ENCODE measurements around the gene CHRM4. TPM values are rescaled to one million over a fixed set of nuclear protein-coding genes. Genes with fewer than 3 reads are reported as not detected.

Gene CHRM4
- total and polyA plus RNA-seq, 2 of the 13 experiments (the other 11 are each of a cell fraction or from before 2014, with no cell fraction given), result 0.13 to 0.21 TPM

DNA sequence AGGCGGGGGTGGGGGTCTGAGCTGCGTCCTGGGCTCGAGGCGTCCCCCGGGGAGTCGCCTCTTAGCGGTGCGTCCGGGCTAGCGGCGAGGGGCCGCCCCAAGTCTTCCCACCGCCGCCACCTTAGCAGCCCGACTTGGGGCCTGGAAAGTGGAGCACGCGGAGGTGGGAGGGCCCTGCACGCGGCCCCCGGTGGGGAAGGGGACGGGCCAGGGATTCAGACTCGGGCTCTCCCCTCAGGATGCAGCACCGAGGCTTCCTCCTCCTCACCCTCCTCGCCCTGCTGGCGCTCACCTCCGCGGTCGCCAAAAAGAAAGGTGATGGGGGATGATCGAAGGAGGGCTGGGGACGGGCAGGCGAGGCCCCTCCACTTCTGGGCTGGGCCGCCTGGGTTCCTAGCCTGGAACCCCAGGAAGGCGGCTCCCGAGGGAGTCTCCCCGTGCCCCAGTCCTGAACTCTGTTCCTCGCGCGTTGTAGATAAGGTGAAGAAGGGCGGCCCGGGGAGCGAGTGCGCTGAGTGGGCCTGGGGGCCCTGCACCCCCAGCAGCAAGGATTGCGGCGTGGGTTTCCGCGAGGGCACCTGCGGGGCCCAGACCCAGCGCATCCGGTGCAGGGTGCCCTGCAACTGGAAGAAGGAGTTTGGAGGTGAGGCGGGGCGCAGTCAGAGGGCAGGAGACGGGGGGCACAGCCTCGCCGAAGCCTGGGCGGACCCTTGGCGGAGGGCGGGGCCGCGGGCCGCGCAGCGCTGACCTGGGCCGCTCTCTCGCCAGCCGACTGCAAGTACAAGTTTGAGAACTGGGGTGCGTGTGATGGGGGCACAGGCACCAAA, 9.5 kb downstream of the CHRM4 start (continued):
- no peak for TF ChIP-seq ZNF121 (CRISPR knock-in tag; IDR thresholded peaks at IDR 0.05)
- no peak for TF ChIP-seq ZNF672 (CRISPR knock-in tag; IDR thresholded peaks at IDR 0.05)
- no peak for TF ChIP-seq ZNF430 (CRISPR knock-in tag; IDR thresholded peaks at IDR 0.05)
- TF ChIP-seq ERF (CRISPR knock-in tag; IDR thresholded peaks at IDR 0.05), result no peak
- peak; percentile 48; the same call in 1 of the 2 replicates for TF ChIP-seq KDM5B (CRISPR knock-in tag; IDR thresholded peaks at IDR 0.05; ENCODE audit: borderline replicate concordance)
- no peak for TF ChIP-seq TOPORS (CRISPR knock-in tag; IDR thresholded peaks at IDR 0.05)
- TF ChIP-seq WIZ (CRISPR knock-in tag; IDR thresholded peaks at IDR 0.05), result no peak
- TF ChIP-seq, protein P1, sequence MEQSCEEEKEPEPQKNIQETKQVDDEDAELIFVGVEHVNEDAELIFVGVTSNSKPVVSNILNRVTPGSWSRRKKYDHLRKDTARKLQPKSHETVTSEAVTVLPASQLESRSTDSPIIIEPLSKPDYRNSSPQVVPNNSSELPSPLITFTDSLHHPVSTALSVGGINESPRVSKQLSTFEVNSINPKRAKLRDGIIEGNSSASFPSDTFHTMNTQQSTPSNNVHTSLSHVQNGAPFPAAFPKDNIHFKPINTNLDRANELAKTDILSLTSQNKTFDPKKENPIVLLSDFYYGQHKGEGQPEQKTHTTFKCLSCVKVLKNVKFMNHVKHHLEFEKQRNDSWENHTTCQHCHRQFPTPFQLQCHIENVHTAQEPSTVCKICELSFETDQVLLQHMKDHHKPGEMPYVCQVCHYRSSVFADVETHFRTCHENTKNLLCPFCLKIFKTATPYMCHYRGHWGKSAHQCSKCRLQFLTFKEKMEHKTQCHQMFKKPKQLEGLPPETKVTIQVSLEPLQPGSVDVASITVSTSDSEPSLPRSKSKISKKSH (CRISPR knock-in tag; IDR thresholded peaks at IDR 0.05; ENCODE audit: borderline replicate concordance), result no peak
- TF ChIP-seq ZNF343 (CRISPR knock-in tag; IDR thresholded peaks at IDR 0.05), result no peak
- no peak for TF ChIP-seq RAD21 (CRISPR knock-in tag; IDR thresholded peaks at IDR 0.05)
- TF ChIP-seq, protein P2, sequence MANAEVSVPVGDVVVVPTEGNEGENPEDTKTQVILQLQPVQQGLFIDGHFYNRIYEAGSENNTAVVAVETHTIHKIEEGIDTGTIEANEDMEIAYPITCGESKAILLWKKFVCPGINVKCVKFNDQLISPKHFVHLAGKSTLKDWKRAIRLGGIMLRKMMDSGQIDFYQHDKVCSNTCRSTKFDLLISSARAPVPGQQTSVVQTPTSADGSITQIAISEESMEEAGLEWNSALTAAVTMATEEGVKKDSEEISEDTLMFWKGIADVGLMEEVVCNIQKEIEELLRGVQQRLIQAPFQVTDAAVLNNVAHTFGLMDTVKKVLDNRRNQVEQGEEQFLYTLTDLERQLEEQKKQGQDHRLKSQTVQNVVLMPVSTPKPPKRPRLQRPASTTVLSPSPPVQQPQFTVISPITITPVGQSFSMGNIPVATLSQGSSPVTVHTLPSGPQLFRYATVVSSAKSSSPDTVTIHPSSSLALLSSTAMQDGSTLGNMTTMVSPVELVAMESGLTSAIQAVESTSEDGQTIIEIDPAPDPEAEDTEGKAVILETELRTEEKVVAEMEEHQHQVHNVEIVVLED (CRISPR knock-in tag; IDR thresholded peaks at IDR 0.05; ENCODE audit: borderline replicate concordance), result no peak
- TF ChIP-seq, protein P3, sequence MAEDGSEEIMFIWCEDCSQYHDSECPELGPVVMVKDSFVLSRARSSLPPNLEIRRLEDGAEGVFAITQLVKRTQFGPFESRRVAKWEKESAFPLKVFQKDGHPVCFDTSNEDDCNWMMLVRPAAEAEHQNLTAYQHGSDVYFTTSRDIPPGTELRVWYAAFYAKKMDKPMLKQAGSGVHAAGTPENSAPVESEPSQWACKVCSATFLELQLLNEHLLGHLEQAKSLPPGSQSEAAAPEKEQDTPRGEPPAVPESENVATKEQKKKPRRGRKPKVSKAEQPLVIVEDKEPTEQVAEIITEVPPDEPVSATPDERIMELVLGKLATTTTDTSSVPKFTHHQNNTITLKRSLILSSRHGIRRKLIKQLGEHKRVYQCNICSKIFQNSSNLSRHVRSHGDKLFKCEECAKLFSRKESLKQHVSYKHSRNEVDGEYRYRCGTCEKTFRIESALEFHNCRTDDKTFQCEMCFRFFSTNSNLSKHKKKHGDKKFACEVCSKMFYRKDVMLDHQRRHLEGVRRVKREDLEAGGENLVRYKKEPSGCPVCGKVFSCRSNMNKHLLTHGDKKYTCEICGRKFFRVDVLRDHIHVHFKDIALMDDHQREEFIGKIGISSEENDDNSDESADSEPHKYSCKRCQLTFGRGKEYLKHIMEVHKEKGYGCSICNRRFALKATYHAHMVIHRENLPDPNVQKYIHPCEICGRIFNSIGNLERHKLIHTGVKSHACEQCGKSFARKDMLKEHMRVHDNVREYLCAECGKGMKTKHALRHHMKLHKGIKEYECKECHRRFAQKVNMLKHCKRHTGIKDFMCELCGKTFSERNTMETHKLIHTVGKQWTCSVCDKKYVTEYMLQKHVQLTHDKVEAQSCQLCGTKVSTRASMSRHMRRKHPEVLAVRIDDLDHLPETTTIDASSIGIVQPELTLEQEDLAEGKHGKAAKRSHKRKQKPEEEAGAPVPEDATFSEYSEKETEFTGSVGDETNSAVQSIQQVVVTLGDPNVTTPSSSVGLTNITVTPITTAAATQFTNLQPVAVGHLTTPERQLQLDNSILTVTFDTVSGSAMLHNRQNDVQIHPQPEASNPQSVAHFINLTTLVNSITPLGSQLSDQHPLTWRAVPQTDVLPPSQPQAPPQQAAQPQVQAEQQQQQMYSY (CRISPR knock-in tag; IDR thresholded peaks at IDR 0.05), result no peak
- TF ChIP-seq ZNF788 (CRISPR knock-in tag; IDR thresholded peaks at IDR 0.05; ENCODE audit: borderline replicate concordance), result peak; percentile 13; the same call in 1 of the 2 replicates
- TF ChIP-seq LCORL (IDR thresholded peaks at IDR 0.05), result no peak
- TF ChIP-seq LCORL (CRISPR knock-in tag; IDR thresholded peaks at IDR 0.05), result 0 out of 2 replicates have a peak, but pooled peaks have one; percentile 23
- TF ChIP-seq, protein P4, sequence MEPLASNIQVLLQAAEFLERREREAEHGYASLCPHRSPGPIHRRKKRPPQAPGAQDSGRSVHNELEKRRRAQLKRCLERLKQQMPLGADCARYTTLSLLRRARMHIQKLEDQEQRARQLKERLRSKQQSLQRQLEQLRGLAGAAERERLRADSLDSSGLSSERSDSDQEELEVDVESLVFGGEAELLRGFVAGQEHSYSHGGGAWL (CRISPR knock-in tag; IDR thresholded peaks at IDR 0.05), result peak; percentile 15; the same call in 1 of the 2 replicates
